Tibial nerve (tissue), 4 donors: ENCODE data around the gene AKAP7. TPM values are rescaled to one million over a fixed set of nuclear protein-coding genes. Genes with fewer than 3 reads are reported as not detected.

Experiments used
- DNase-seq, 2 donors: peaks; one replicate each; pipeline ENCODE4 v3.0.0-alpha.2; 2019; ENCODE audit warnings: low spot score in 2 of 2
- H3K27ac ChIP-seq, 4 donors: fragments of 200-600 bp; sonication (generic) in 3 of 4; one replicate each; pipeline ENCODE4 v1.5.1; 2017 to 2019; ENCODE audit warnings: mild to moderate bottlenecking in 1 of 4
- H3K27me3 ChIP-seq, 2 donors: fragments of 200-600 bp; sonication (generic) in 1 of 2; one replicate each; pipeline versions ENCODE4 v1.5.1 to v1.6.0; 2017 to 2019
- H3K36me3 ChIP-seq, 3 donors: fragments of 200-600 bp; sonication (generic); one replicate each; pipeline ENCODE4 v1.5.1; 2018 to 2019
- H3K4me1 ChIP-seq, 4 donors: fragments of 200-600 bp; sonication (generic) in 3 of 4; one replicate each; pipeline ENCODE4 v1.5.1; 2017 to 2019
- H3K4me3 ChIP-seq, 4 donors: fragments of 200-600 bp; sonication (generic) in 3 of 4; one replicate each; pipeline ENCODE4 v1.5.1; 2017 to 2019; ENCODE audit warnings: mild to moderate bottlenecking in 1 of 4, moderate library complexity in 1 of 4
- H3K9me3 ChIP-seq, 4 donors: fragments of 200-600 bp; sonication (generic) in 3 of 4; one replicate each; pipeline ENCODE4 v1.5.1; 2017 to 2019
- EP300 ChIP-seq, 2 donors: sonication (generic); formaldehyde crosslinking; IDR thresholded peaks; one replicate each; pipeline ENCODE4 v1.6.1; 2017; ENCODE audit warnings: antibody characterized with exemption in 2 of 2, mild to moderate bottlenecking in 1 of 2
- POLR2A ChIP-seq, 2 donors: fragments of 450-650 bp; IDR thresholded peaks; one replicate each; pipeline ENCODE4 v1.6.1; 2017; ENCODE audit warnings: antibody characterized with exemption in 2 of 2, mild to moderate bottlenecking in 2 of 2, moderate library complexity in 2 of 2
- WGBS, 2 donors: methylation state at CpG; one replicate each; pipeline ENCODE4 v1.1.5; 2018; 5-methylcytosine and 5-hydroxymethylcytosine counted together
- total RNA-seq, 4 donors: library from RNA; depleted of rRNA; stranded (reverse); fragments of >200 nt; gene quantifications; one replicate each; pipeline ENCODE4 v1.1.0, GENCODE V29; 2016
- TF ChIP-seq, protein P1 (sequence below), 5 experiments: fragments of 200-600 bp in 3 of 5; fragments of 450-650 bp in 2 of 5; sonication (generic) in 3 of 5; IDR thresholded peaks; one replicate each; pipeline ENCODE4 v1.5.1; 2016 to 2019; ENCODE audit warnings: antibody characterized with exemption in 5 of 5, mild to moderate bottlenecking in 3 of 5, moderate library complexity in 2 of 5

Gene AKAP7
- total RNA-seq, 4 donors from 2014 or later, result 5.1 to 39.1 (median 11.8) TPM

DNA sequence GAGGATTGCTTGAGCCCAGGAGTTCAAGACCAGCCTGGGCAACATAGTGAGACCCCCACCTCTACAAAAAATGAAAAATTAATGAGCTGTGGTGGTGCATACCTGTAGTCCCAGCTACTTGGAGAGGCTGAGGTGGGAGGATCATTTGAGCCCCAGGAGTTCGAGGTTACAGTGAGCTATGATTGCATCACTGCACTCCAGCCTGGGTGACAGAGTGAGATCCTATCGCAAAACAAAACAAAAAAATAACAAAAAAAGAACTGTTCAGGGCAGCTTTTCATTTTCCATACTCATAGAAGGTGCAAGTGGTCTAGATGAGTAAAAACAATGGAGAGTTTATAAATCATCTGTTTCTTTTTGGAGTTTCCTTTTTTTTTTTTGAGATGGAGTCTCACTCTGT is 21.1 kb downstream of the AKAP7 start:
- WGBS, 2 donors, result 97 to 100% methylated on average over 2 of the region's 2 CpGs
- TF ChIP-seq EP300 (IDR thresholded peaks at IDR 0.05) (no peak), POLR2A (IDR thresholded peaks at IDR 0.05) (no peak)
- TF ChIP-seq, protein P1, sequence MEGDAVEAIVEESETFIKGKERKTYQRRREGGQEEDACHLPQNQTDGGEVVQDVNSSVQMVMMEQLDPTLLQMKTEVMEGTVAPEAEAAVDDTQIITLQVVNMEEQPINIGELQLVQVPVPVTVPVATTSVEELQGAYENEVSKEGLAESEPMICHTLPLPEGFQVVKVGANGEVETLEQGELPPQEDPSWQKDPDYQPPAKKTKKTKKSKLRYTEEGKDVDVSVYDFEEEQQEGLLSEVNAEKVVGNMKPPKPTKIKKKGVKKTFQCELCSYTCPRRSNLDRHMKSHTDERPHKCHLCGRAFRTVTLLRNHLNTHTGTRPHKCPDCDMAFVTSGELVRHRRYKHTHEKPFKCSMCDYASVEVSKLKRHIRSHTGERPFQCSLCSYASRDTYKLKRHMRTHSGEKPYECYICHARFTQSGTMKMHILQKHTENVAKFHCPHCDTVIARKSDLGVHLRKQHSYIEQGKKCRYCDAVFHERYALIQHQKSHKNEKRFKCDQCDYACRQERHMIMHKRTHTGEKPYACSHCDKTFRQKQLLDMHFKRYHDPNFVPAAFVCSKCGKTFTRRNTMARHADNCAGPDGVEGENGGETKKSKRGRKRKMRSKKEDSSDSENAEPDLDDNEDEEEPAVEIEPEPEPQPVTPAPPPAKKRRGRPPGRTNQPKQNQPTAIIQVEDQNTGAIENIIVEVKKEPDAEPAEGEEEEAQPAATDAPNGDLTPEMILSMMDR (IDR thresholded peaks at IDR 0.05), result no peak
- no peaks in the 10 kb centered on the region for H3K36me3 ChIP-seq
- no peaks in the 10 kb centered on the region for H3K27me3 ChIP-seq
- no peak overlapping the region for H3K27ac ChIP-seq
- no peak for DNase-seq
- H3K4me1 ChIP-seq, result no peaks in the 10 kb centered on the region
- no peaks in the 10 kb centered on the region for H3K9me3 ChIP-seq
- no peak overlapping the region for H3K4me3 ChIP-seq

DNA sequence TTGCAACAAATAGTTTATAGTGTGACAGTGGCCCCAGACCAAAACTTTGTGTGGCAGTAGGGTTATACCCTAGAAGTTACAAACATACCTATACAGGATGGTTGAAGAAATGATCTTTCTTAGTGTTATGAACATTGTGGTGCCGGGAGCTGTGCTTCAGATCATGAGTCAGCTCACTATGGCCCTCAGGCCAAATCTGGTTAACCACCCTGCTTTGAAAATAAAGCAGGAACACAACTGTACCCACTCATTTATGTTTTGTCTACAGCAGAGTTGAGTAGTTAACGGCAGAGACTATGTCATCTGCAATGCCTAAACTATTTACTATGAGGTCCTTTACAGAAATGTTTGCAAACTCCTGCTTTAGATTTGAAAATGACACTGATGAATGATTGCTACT is 24.3 kb downstream of the AKAP7 start:
- no peaks in the 10 kb centered on the region for H3K9me3 ChIP-seq
- WGBS, 2 donors, result 57 to 62% methylated on average over 2 of the region's 2 CpGs
- no peak overlapping the region for H3K27ac ChIP-seq
- H3K4me1 ChIP-seq, result peaks cover 0 to 11% (median under 1%) of the 10 kb centered on the region in 4 donors
- no peaks in the 10 kb centered on the region for H3K36me3 ChIP-seq
- DNase-seq, result no peak
- no peaks in the 10 kb centered on the region for H3K27me3 ChIP-seq
- H3K4me3 ChIP-seq, result no peak overlapping the region
- TF ChIP-seq, protein P1 (IDR thresholded peaks at IDR 0.05), result no peak
- TF ChIP-seq POLR2A (IDR thresholded peaks at IDR 0.05), result no peak
- no peak for TF ChIP-seq EP300 (IDR thresholded peaks at IDR 0.05)

DNA sequence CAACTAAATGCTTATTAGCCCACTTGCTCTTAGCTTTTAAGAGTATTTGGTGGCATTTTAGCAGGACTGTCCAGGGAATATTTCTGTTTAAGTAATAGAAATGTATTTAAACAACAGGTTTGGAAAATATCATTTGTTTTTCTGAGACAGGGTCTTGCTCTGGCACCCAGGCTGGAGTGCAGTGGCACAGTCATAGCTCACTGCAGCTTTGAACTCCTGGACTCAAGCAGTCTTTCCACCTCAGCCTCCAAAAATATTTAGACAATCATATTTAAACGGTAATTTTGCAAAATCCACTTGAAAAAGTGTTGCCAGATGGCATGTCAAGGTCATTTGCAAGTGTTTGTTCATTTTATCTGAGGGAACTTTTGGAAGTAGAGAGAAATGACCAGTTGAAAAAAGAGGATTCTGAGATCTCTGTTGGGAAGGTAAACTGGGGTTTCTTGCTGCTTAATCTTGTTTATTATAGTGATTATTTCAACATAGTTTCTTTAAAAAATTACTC is 25.0 kb downstream of the AKAP7 start:
- Histone ChIP-seq H3K9me3 (no peaks in the 10 kb centered on the region), H3K27ac (no peak overlapping the region), H3K36me3 (peaks cover 0 to under 1% (median 0%) of the 10 kb centered on the region in 3 donors), H3K4me3 (no peak overlapping the region), H3K4me1 (peaks cover 0 to 18% (median 3%) of the 10 kb centered on the region in 4 donors), H3K27me3 (no peaks in the 10 kb centered on the region)
- TF ChIP-seq, protein P1 (IDR thresholded peaks at IDR 0.05), result no peak
- TF ChIP-seq POLR2A (IDR thresholded peaks at IDR 0.05), result no peak
- no peak for TF ChIP-seq EP300 (IDR thresholded peaks at IDR 0.05)
- 31 to 43% methylated on average over 1 of the region's 1 CpG for WGBS, 2 donors
- no peak for DNase-seq

DNA sequence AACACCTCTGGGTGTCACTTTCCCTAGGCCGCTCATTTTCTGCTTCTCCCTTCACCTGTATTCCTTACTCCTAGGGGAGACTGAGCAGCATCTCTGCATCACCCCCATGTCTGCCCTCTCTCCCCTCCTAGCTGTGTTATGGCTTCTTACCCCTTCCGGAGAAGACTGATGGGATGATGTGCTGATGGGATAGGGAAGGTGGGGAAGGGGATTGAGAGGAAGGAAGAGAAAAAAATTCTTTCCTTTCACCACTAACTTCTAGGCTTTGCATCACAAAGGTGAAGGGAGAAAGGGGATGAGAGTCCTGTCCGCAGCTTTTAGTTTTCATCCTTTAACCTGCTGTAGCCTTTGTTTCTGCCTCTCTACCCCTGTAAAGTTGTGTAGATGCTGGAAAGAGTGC is 26.7 kb downstream of the AKAP7 start:
- no peak overlapping the region for H3K4me3 ChIP-seq
- DNase-seq, result no peak
- TF ChIP-seq EP300 (IDR thresholded peaks at IDR 0.05), result no peak
- TF ChIP-seq, protein P1 (IDR thresholded peaks at IDR 0.05), result no peak
- TF ChIP-seq POLR2A (IDR thresholded peaks at IDR 0.05), result no peak
- no peak overlapping the region for H3K27ac ChIP-seq
- no peaks in the 10 kb centered on the region for H3K9me3 ChIP-seq
- peaks cover 0 to 20% (median 3%) of the 10 kb centered on the region in 4 donors for H3K4me1 ChIP-seq
- 94 to 99% methylated on average over 3 of the region's 3 CpGs for WGBS, 2 donors
- H3K36me3 ChIP-seq, result peaks cover 0 to 8% (median 0%) of the 10 kb centered on the region in 3 donors
- H3K27me3 ChIP-seq, result no peaks in the 10 kb centered on the region

DNA sequence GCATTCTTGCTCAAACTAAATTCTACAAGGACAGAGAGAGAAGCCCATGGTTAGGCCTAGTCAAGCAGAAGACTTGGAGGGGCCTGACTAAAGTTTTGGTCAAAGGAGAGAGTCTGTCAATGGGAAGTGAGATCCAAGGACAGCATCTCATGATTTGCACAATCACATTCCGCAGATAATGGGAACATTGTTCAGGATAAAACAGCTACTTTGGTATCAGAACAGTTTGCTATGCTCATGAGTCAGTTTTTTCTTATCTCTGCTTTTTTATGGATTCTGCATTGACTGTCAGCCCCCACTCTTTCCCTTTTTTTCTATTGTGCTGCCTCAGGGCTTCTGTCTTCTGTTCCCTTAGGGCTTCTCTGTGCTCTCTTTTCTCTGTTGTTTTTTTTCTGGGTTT is 28.6 kb downstream of the AKAP7 start:
- TF ChIP-seq, protein P1 (IDR thresholded peaks at IDR 0.05), result no peak
- TF ChIP-seq EP300 (IDR thresholded peaks at IDR 0.05), result no peak
- TF ChIP-seq POLR2A (IDR thresholded peaks at IDR 0.05), result no peak
- WGBS, 2 donors, result 67 to 80% methylated on average over 1 of the region's 1 CpG
- no peak for DNase-seq
- no peak overlapping the region for H3K4me3 ChIP-seq
- H3K36me3 ChIP-seq, result peaks cover 0 to 8% (median 0%) of the 10 kb centered on the region in 3 donors
- peaks cover 0 to 20% (median 3%) of the 10 kb centered on the region in 4 donors for H3K4me1 ChIP-seq
- no peak overlapping the region for H3K27ac ChIP-seq
- H3K9me3 ChIP-seq, result no peaks in the 10 kb centered on the region
- no peaks in the 10 kb centered on the region for H3K27me3 ChIP-seq
